HG02798 (cell line): ENCODE measurements around the gene RIMKLB.
"Not testable (repeated sequence)": the region's sequence is repeated elsewhere in the genome, so short reads cannot be mapped to it uniquely, and the experiment has no call there.

Experiments used
- ATAC-seq: cut with Tn5 transposase; IDR thresholded peaks from one replicate; pipeline ENCODE4 v1.9.1; 2021; ENCODE audit warnings: mild to moderate bottlenecking; ENCODE audit not compliant: unreplicated experiment, poor library complexity

Gene RIMKLB

GRCh38 chr12:8770499-8770898 lies 72.7 kb downstream of the RIMKLB start:
- ATAC-seq, result no peak

DNA sequence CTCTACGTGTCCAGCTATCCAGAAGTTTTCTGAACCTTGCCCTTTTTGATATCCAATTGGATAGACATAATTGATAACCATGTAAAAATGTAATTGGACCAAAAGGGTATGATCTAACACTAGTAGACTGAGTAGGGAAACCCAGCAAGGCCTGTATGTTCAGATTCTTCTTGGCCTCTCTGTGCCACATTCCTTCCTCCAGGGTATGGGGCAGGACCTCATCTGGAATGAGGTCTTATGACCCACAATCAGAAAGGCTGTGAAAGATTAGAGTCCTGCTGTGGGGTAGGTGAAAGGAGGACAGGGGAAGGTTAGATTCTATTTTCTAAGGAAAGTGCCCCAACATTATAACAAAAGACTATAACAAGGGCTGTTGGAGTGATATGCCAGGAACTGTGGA lies 73.3 kb downstream of the RIMKLB start:
- ATAC-seq, result no peak

GRCh38 chr12:8773461-8773860 lies 75.7 kb downstream of the RIMKLB start:
- ATAC-seq, result no peak

DNA sequence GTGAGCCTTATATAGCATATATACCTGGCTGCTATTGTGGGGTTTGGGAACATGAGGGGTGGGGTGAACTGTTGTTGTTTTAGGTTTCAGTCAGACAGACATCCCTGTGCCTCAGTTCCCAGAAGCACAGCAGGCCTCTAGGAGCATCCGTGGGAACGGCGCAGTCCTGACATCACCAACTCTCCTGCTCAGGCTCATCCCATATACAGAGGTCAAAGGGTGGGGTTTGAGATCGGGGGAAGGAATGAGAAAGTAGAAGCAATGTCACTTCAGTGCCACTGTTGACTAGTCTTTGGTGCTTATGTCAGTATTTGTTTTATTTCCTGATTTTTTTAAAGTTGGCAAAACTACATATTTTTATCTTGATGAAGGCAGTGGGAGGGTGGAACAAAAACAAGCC lies 81.5 kb downstream of the RIMKLB start:
- no peak for ATAC-seq

DNA sequence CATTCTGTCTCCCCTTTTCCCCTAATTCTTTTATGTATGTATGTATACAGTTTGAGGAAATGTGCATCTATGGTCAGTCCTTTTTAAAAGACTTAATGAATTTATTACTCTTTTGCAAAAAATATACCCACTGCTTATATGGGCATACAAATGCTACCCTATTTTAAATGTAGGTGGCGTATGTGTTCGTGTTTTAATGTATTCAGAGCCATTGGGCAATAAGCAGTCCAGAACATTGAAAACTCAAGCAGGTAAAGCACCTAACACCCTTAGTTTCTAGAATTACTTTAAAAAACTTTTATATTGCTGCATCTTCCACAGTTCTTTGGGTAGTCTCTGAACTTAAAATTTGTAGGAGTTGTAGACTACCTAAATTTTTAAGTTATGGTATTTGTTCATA lies 82.1 kb downstream of the RIMKLB start:
- no peak for ATAC-seq

GRCh38 chr12:8780389-8780788 lies 82.6 kb downstream of the RIMKLB start:
- ATAC-seq, result no peak

- ATAC-seq, result no peak
These were observed 83.8 kb downstream of the RIMKLB start for GRCh38 chr12:8781381-8782127.

- no peak for ATAC-seq
These were observed 86.6 kb downstream of the RIMKLB start for GRCh38 chr12:8784290-8784888.

- ATAC-seq, result no peak
These were observed 87.7 kb downstream of the RIMKLB start for GRCh38 chr12:8785499-8785898.

GRCh38 chr12:8787206-8787605 lies 89.4 kb downstream of the RIMKLB start:
- not testable (repeated sequence) for ATAC-seq

- not testable (repeated sequence) for ATAC-seq
These were observed 90.9 kb downstream of the RIMKLB start for GRCh38 chr12:8788706-8789105.

DNA sequence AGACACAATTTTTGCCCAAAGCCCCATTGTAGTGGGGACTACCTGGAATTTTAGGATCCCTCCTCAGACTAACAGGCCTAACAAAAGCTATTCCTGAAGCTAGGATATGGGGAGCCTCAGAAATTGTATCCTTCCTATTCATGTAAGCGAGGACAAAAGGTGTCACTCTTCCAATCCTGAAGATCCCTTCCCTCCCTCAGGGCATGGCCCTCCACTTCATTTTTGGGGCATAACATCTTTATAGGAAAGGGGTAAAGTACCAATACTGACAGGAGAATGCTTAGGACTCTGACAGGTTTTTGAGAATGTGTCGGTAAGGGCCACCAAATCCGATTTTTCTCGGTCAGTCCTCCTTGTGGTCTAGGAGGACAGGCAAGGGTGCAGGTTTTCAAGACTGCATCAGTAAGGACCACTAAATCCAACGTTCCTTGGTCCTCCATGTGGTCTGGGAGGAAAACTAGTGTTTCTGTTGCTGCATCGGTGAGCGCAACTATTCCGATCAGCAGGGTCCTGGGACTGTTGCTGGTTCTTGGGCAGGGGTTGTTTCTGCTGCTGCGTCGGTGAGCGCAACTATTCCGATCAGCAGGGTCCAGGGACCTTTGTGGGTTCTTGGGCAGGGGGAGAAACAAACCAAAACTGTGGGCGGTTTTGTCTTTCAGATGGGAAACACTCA lies 91.7 kb downstream of the RIMKLB start:
- ATAC-seq, result not testable (repeated sequence)

- not testable (repeated sequence) for ATAC-seq
These were observed 95.4 kb downstream of the RIMKLB start for GRCh38 chr12:8793226-8793625.

GRCh38 chr12:8794611-8795010 lies 96.8 kb downstream of the RIMKLB start:
- ATAC-seq, result not testable (repeated sequence)

GRCh38 chr12:8796831-8797626 lies 99.2 kb downstream of the RIMKLB start:
- no peak for ATAC-seq

- not testable (repeated sequence) for ATAC-seq
These were observed 103.4 kb downstream of the RIMKLB start for GRCh38 chr12:8801213-8801612.

DNA sequence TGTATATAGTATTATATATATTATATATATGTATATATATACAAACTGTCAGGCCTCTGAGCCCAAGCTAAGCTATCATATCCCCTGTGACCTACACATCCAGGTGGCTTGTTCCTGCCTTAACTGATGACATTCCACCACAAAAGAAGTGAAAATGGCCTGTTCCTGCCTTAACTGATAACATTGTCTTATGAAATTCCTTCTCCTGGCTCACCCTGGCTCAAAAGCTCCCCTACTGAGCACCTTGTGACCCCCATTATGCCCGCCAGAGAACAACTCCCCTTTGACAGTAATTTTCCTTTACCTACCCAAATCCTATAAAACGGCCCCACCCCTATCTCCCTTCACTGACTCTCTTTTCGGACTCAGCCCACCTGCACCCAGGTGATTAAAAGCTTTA lies 107.0 kb downstream of the RIMKLB start:
- not testable (repeated sequence) for ATAC-seq

DNA sequence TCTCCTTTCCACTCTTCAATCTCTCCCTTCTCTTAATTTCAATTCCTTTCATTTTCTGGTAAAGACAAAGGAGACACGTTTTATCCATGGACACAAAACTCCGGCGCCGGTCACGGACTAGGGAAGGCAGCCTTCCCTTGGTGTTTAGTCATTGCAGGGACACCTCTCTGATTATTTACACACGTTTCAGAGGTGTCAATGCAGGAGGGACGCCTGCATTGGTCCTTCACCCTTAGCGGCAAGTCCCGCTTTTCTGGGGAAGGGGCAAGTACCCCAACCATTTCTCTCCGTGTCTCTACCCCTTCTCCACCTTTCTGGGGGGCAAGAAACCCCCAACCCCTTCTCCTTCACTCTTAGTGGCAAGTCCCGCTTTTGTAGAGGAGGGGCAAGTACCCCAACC lies 107.7 kb downstream of the RIMKLB start:
- ATAC-seq, result not testable (repeated sequence)

DNA sequence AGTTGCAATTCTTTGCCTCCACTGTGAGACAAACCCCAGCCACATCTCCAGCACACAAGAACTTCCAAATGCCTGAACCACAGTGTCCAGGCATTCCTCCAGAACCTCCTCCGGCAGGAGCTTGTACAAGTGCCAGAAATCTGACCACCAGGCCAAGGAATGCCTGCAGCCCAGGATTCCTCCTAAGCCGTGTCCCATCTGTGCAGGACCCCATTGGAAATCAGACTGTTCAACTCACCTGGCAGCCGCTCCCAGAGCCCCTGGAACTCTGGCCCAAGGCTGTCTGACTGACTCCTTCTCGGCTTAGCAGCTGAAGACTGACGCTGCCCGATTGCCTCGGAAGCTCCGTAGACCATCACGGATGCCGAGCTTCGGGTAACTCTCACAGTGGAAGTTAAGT lies 109.3 kb downstream of the RIMKLB start:
- ATAC-seq, result not testable (repeated sequence)

DNA sequence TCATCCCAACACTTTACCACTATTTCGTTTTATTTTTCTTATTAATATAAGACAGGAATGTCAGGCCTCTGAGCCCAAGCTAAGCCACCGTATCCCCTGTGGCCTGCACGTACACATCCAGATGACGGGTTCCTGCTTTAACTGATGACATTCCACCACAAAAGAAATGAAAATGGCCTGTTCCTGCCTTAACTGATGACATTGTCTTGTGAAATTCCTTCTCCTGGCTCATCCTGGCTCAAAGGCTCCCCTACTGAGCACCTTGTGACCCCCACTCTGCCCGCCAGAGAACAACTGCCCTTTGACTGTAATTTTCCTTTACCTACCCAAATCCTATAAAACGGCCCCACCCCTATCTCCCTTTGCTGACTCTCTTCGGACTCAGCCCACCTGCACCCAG lies 112.3 kb downstream of the RIMKLB start:
- ATAC-seq, result not testable (repeated sequence)
